HG02798 (cell line): ENCODE measurements around the gene FAAP100.

Experiments used
- ATAC-seq: cut with Tn5 transposase; IDR thresholded peaks from one replicate; pipeline ENCODE4 v1.9.1; 2021; ENCODE audit warnings: mild to moderate bottlenecking; ENCODE audit not compliant: unreplicated experiment, poor library complexity

Gene FAAP100

DNA sequence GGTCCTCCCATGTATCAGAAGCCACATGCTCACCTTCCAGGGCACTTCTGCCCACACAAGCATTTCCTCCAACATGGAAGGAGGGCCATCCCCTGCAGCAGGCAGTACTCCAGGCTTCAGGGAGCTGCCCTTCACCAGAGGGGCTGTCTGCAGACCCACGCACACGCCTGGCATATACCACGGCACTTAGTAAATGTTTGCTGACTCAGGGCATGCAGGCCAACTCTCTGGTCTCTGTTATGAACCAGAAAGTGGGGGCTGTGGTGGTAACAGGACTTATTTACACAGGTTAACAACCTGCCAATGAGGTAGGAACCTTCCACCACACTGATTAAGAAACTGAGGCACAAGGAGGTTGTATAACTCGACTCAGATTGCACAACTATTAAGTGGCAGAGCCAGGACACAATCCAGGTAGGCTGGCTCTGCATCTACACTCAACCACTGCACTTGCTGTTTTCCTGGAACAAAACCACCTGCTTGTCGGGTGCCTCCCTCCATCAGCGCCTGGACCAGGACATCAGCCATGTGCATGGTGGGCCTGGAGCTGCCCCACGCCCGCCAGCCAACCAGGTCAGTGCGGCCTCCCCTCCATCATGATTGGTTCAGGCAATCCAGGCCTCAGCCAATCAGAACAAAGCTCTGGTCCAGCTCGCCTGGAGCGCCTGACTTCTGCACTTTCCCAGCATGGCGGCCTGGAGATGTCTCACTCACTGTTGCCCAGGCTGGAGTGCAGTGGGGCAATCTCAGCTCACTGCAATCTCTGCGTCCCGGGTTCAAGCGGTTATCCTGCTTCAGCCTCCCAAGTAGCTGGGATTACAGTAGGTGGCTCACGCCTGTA, 58.7 kb downstream of the FAAP100 start:
- no peak for ATAC-seq

DNA sequence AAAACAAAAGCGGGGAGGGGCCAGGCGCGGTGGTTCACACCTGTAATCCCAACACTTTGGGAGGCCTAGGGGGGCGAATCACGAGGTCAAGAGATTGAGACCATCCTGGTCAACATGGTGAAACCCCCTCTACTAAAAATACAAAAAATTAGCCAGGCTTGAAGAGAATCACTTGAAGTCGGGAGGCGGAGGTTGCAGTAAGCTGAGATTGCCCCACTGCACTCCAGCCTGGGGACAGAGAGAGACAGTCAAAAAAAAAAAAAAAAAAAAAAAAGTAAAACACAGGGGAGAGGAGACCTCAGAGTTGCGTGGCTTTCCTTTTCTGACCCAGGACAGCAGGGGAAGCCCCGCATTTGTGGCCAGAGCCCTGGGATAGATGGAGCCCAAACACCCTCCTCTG, 59.4 kb downstream of the FAAP100 start:
- no peak for ATAC-seq

DNA sequence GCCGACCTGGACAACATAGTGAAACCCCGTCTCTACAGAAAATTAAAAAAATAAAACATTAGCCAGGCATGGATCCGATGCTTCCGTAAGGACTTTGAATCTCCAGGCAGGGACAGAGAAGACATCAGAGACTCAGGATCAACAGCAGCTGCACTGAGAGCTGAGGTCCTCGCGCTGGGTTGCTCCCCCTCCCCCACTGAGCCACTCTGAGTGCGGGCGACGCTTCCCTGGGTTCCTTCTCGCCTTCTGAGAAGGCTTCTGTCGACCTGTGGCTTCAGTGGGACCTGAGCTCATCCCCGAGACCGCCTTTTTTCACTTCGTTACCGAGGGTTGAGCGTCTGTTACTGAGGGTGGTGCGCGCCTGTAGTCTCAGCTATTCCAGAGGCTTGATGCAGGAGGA, 60.0 kb downstream of the FAAP100 start:
- ATAC-seq: no peak

DNA sequence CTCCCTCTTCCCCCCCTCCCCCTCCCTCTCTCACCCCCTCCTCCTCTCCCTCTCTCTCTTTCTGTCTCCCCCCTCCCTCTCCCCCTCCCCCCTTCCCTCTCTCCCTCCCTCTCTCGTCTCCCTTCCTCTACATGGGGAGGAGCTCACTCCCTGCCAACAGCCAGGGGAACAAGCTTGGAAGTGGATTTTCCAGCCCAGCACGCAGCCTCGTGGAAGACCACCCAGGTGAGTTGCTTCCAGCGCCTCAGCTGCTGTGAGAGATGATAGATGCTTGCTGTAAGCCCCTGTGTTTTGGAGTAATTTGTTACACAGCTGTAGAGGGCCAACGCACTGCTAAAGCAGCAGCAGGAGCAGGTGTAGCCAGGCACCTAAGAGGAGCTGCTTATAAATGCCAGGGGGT, 60.4 kb downstream of the FAAP100 start:
- ATAC-seq: no peak

DNA sequence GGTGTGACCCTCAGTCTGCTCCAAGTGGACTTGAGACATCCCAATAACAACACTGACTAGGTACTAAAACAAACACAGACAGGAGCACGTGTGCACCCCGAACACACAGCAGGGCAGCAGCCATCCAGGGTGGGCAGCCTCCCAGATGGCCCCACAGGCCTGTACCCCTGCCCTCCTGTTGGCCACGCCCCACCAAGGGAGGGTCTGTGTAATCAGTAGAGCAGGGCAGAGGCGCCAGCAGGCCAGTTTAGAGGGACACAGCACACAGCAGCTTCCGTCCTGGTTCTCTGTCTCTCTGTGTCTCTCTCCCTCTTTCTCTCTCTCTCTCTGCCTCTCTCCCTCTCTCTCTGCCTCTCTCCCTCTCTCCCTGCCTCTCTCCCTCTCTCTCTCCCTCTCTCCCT, 61.0 kb downstream of the FAAP100 start:
- no peak for ATAC-seq

- ATAC-seq: no peak
These were observed 61.9 kb downstream of the FAAP100 start for GRCh38 chr17:81489998-81490992.
